ENCODE results near the gene SLC1A2. TPM values are rescaled to one million over a fixed set of nuclear protein-coding genes. Genes with fewer than 3 reads are reported as not detected.

Gene SLC1A2
- total and polyA plus RNA-seq, 2 donors (not counting 3 experiments of a cell fraction or from before 2014, with no cell fraction given) = not detected

GRCh38 chr11:35275786-35276170, 143.6 kb downstream of the SLC1A2 start:
- POLR2A ChIA-PET = no interaction called here
- DNase-seq (ENCODE audit: low read depth, low spot score) = no peak
- CTCF ChIA-PET = interaction anchor here (0.9 to 1.5 kb wide), 2 partner anchors 8 to 12 kb away, joined by 3 read pairs; no protein-coding TSS in a partner anchor
- Histone ChIP-seq H3K4me3 (replicated peaks in 1 of 3; ENCODE audit: insufficient read depth in 1 of 3, low read depth in 1 of 3, low read length in 3 of 3) (no peak overlapping the region), H3K9me1 (replicated peaks; ENCODE audit: control insufficient read depth, extremely low read depth, insufficient read depth, low read length) (no peaks in the 10 kb centered on the region), H3K9me3 (replicated peaks; ENCODE audit: control insufficient read depth, insufficient read depth, low read length) (no peaks in the 10 kb centered on the region), H2AFZ (ENCODE audit: low read depth, low read length) (no peak overlapping the region), H4K20me1 (replicated peaks; ENCODE audit: control insufficient read depth, extremely low read depth, insufficient read depth, low read length) (no peaks in the 10 kb centered on the region), H3K27ac (ENCODE audit: insufficient read depth, low read depth, low read length) (no peak overlapping the region), H3K36me3 (ENCODE audit: control insufficient read depth in 2 of 2, extremely low read depth in 1 of 2, insufficient read depth in 2 of 2, low read length in 2 of 2) (no peaks in the 10 kb centered on the region), H3K4me2 (ENCODE audit: insufficient read depth, low read length) (no peak overlapping the region), H3K79me2 (ENCODE audit: control insufficient read depth, insufficient read depth, low read length) (no peaks in the 10 kb centered on the region), H3K4me1 (ENCODE audit: control insufficient read depth, extremely low read depth, insufficient read depth, low read length) (no peaks in the 10 kb centered on the region), H3K27me3 (ENCODE audit: control insufficient read depth in 2 of 2, insufficient read depth in 2 of 2, low read length in 2 of 2) (peaks cover 0 to 10% of the 10 kb centered on the region in 2 experiments), H3K9ac (replicated peaks; ENCODE audit: extremely low read depth, insufficient read depth, low read length) (no peak overlapping the region)
- dilution Hi-C loops (cut with MboI; ENCODE audit: extremely low pct_ligation_motif_present, low sequenced_read_pairs) = no loop called here
- intact Hi-C loops (cut with micrococcal nuclease) = no loop called here
- TF ChIP-seq JUN (IDR thresholded peaks at IDR 0.05; ENCODE audit: borderline replicate concordance, insufficient read depth, insufficient read length, low read depth) (no peak), EZH2 (IDR thresholded peaks at IDR 0.05; ENCODE audit: borderline replicate concordance, low read depth, low read length, severe bottlenecking) (no peak), FOS (IDR thresholded peaks at IDR 0.05; ENCODE audit: borderline replicate concordance, insufficient read depth, low read length) (no peak), POLR2A (IDR thresholded peaks at IDR 0.05; ENCODE audit: low read depth, low read length) (no peak), GATA2 (IDR thresholded peaks at IDR 0.05; ENCODE audit: insufficient read depth, insufficient read length, low read depth, low read length) (no peak), MYC (IDR thresholded peaks at IDR 0.05; ENCODE audit: low read depth, low read length) (no peak), POLR2AphosphoS5 (IDR thresholded peaks at IDR 0.05; ENCODE audit: insufficient read depth, low read depth, low read length) (no peak), MAX (IDR thresholded peaks at IDR 0.05; ENCODE audit: insufficient read depth, insufficient read length) (no peak)
- TF ChIP-seq, protein P1, sequence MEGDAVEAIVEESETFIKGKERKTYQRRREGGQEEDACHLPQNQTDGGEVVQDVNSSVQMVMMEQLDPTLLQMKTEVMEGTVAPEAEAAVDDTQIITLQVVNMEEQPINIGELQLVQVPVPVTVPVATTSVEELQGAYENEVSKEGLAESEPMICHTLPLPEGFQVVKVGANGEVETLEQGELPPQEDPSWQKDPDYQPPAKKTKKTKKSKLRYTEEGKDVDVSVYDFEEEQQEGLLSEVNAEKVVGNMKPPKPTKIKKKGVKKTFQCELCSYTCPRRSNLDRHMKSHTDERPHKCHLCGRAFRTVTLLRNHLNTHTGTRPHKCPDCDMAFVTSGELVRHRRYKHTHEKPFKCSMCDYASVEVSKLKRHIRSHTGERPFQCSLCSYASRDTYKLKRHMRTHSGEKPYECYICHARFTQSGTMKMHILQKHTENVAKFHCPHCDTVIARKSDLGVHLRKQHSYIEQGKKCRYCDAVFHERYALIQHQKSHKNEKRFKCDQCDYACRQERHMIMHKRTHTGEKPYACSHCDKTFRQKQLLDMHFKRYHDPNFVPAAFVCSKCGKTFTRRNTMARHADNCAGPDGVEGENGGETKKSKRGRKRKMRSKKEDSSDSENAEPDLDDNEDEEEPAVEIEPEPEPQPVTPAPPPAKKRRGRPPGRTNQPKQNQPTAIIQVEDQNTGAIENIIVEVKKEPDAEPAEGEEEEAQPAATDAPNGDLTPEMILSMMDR (IDR thresholded peaks at IDR 0.05; ENCODE audit: extremely low read depth in 1 of 2, insufficient read depth in 1 of 2, low read depth in 1 of 2, low read length in 2 of 2) = no peak
- FAIRE-seq = no peak
- no TSS peak for BruUV-seq (replicated peaks)

All from endothelial cell of umbilical vein (primary cell).